GM18873 (cell line): ENCODE measurements around the gene ARL4D.
"Not testable (repeated sequence)": the region's sequence is repeated elsewhere in the genome, so short reads cannot be mapped to it uniquely, and the experiment has no call there.

Source experiments
- ATAC-seq: cut with Tn5 transposase; IDR thresholded peaks from one replicate; pipeline ENCODE4 v1.9.1; 2021; ENCODE audit warnings: mild to moderate bottlenecking, moderate library complexity, moderate number of reproducible peaks; ENCODE audit not compliant: unreplicated experiment, low FRiP score

ARL4D gene, protein sequence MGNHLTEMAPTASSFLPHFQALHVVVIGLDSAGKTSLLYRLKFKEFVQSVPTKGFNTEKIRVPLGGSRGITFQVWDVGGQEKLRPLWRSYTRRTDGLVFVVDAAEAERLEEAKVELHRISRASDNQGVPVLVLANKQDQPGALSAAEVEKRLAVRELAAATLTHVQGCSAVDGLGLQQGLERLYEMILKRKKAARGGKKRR

GRCh38 chr17:43398724-43399595 is at the start of gene ARL4D:
Gene ARL4D, plus strand, starts transcription at chr17:43398993. Its CDS starts 740 bp downstream, at chr17:43399733.
- no peak for ATAC-seq

GRCh38 chr17:43349142-43349541 is 49.7 kb upstream of the ARL4D start:
- no peak for ATAC-seq

GRCh38 chr17:43350888-43351361 is 47.9 kb upstream of the ARL4D start:
- ATAC-seq: no peak

DNA sequence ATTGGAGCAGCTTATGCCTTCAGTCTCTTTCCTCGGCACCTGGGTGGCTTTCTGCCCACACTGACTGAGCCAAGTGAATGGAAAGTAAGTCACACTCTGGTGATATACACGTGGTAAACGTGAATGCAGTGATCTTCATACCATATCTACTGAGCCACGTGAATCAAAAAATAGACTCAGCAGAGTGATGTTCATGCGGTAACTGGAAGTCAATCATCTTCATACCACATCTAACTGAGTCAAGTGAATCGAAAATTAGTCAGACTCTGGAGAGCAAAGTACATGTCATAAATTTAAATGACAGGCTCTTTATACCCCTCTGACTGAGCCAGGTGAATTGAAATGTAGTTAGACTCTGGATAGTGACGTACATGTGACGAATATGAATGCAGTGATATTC is 47.1 kb upstream of the ARL4D start:
- no peak for ATAC-seq

GRCh38 chr17:43352579-43353331 is 46.0 kb upstream of the ARL4D start:
- no peak for ATAC-seq

GRCh38 chr17:43353393-43353792 is 45.4 kb upstream of the ARL4D start:
- ATAC-seq: no peak

DNA sequence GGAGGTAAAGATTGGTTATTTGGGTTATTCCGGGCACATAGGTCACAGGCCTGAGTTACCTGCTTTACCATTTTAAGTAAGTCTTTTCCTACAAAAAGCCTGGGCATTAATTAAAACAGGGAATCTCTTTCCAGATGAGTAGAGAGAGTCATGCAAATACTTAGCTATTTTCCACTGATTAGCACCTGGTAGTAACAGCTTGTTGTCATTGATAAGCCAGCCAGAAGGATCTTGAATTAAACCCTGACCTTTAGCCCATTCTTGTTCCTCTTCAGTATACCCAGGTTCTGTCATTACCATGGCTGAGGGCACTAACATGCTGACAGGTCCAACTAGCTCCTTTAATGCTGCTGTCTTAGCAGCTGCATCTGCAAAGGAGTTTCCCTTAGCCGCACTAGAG is 44.4 kb upstream of the ARL4D start:
- no peak for ATAC-seq

DNA sequence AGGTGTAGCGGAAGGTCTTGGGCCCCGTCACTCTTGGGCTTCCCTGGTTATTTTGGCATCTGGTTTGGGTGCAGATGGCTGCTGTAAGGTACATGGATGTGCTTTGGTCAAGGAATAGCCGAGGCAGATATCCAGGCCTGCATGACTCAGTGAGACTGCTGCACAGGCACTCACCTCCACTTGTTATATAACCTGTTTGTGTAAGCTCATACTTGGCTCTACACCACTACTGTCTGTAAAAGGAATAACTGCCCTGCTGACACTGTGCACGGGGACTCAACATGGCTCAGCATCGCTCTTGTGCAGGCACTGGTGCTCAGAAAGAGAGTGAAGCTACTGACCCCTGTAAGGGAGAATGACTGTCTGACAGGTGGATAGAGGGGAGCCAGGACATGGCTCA is 42.3 kb upstream of the ARL4D start:
- ATAC-seq: no peak

- no peak for ATAC-seq
Observed at GRCh38 chr17:43356999-43357398, 41.8 kb upstream of the ARL4D start.

- ATAC-seq: no peak
Observed at GRCh38 chr17:43359469-43360110, 39.2 kb upstream of the ARL4D start.

DNA sequence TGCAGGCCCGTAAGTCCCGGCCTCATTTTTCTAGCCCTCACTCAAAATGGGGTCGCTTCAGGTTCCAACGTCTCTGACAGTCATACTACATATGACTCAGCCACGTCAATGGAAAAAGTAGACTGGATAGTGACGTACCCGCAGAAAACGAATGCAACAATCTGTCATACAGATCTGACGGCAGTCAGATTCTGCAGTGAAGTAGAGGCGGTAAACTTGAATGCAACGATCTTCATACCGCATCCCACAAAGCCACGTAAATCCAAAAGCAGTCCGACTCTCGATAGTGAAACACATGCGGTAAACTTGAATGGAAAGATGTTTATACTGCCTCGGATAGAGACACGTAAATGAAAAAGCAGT is 38.4 kb upstream of the ARL4D start:
- ATAC-seq: no peak

GRCh38 chr17:43360739-43361505 is 37.9 kb upstream of the ARL4D start:
- peak; percentile 61 for ATAC-seq

DNA sequence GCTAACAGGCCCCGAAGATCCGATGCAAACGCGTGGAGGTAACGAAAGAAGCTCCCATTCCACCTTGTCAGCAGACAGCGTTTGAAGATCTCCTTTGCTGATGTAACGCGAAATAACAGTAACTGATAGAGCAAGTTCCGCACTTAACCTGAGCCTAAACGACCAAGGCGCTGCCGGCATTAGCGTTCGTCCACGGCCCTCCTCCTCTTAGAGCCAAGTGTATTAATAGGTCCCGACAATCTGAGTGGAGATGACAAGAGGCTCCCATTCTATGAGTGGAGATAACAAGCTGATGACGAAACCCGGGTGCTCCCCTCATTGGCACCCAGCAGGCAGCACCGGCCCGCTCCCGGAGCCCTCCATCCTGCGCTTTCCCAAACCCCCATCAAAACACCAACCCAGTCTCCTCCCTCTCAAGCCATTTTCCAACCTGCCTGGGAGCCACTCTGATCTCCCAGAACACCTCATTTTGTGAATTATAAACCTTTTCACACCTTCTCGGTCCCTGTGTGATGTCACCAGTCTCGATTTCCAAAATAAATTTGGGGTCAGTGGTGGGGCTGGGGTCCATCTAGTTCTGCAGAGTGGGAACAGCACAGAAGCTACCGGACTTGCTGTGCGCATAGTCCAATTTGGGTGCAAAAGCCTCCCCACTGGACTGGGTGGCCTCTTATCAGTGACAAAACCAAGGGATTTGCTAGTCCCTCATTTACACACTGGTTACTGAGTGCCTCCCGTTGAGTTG is 35.4 kb upstream of the ARL4D start:
- ATAC-seq: no peak

- no peak for ATAC-seq
Observed at GRCh38 chr17:43363926-43364285, 34.9 kb upstream of the ARL4D start.

GRCh38 chr17:43365356-43365755 is 33.4 kb upstream of the ARL4D start:
- no peak for ATAC-seq

DNA sequence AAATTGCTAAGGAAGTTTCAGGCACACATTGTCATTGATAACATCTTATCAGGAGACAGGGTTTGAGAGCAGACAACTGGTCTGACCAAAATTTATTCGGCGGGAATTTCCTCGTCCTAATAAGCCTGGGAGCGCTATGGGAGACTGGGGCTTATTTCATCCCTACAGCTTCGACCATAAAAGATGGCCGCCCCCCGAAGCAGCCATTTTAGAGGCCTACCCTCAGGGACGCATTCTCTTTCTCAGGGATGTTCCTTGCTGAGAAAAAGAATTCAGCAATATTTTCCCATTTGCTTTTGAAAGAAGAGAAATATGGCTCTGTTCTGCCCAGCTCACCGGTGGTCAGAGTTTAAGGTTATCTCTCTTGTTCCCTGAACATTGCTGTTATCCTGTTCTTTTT is 32.9 kb upstream of the ARL4D start:
- ATAC-seq: not testable (repeated sequence)

DNA sequence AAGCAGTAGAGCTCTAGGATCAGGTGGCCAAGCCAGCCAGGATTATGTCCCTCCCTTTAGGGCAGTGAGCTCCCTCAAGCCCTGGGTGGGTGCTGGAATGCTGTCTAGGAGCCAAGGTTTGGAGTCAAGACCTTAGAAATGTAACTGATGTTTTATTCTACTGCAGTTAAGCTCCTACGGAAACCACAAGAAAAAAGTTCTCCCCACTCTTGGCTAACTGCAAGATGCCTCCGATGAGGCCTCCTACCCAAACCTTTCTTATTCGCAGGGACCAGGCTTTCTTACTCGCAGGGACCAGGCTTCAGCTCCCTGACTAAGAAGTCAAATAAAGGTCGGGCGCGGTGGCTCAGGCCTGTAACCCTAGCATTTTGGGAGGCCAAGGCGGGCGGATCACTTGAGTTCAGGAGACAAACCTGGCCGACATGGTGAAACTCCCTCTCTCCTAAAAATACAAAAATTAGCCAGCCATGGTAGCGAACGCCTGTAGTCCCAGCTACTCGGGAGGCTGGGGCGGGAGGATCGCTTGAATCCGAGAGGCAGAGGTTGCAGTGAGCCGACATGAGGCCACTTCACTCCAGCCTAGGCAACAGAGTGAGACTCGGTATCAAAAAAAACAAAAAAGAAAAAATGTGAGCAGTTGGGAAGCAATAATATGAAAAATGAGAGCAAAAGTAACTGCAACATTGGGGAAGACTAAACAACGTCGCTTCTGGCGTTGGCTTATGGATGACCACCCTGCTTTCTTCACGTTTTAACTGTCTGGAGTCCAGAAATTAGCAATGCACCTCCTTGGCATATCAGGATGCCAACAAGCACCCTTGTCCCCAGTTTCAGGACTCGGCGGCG is 31.7 kb upstream of the ARL4D start:
- no peak for ATAC-seq

GRCh38 chr17:43367737-43368242 is 31.0 kb upstream of the ARL4D start:
- ATAC-seq: no peak
